Spleen (tissue), 11 donors: ENCODE results near the gene RPL27. TPM values are rescaled to one million over a fixed set of nuclear protein-coding genes. Genes with fewer than 3 reads are reported as not detected.

Source experiments
- DNase-seq: peaks from one replicate; pipeline ENCODE4 v3.0.0-alpha.2; 2020
- H3K27ac ChIP-seq, 8 donors: fragments of 200-600 bp; sonication (generic) in 7 of 8; 1 replicate in 4 of 8; 2 replicates in 4 of 8; pipeline versions ENCODE4 v1.5.0 to v1.8.0; 2016 to 2021; ENCODE audit warnings: inconsistent platforms in 4 of 8, mild to moderate bottlenecking in 4 of 8, moderate library complexity in 1 of 8
- H3K27me3 ChIP-seq, 7 donors: fragments of 200-600 bp; sonication (generic) in 6 of 7; replicated peaks in 1 of 7; 1 replicate in 4 of 7; 2 replicates in 3 of 7; pipeline versions ENCODE4 v1.5.0 to v1.8.0; 2016 to 2021; ENCODE audit warnings: inconsistent platforms in 3 of 7, mild to moderate bottlenecking in 1 of 7
- H3K36me3 ChIP-seq, 6 donors: fragments of 200-600 bp; sonication (generic) in 5 of 6; 1 replicate in 4 of 6; 2 replicates in 2 of 6; pipeline versions ENCODE4 v1.5.0 to v1.8.0; 2016 to 2021; ENCODE audit warnings: inconsistent platforms in 2 of 6
- H3K4me1 ChIP-seq, 6 donors: fragments of 200-600 bp; sonication (generic) in 5 of 6; 1 replicate in 3 of 6; 2 replicates in 3 of 6; pipeline versions ENCODE4 v1.5.0 to v1.8.0; 2016 to 2021; ENCODE audit warnings: inconsistent platforms in 3 of 6
- H3K4me3 ChIP-seq, 8 donors: fragments of 200-600 bp; sonication (generic) in 7 of 8; 1 replicate in 4 of 8; 2 replicates in 4 of 8; pipeline versions ENCODE4 v1.5.0 to v1.8.0; 2016 to 2021; ENCODE audit warnings: inconsistent platforms in 4 of 8, mild to moderate bottlenecking in 4 of 8, moderate library complexity in 2 of 8
- H3K9me3 ChIP-seq, 8 donors: fragments of 200-600 bp; sonication (generic) in 7 of 8; 1 replicate in 4 of 8; 2 replicates in 4 of 8; pipeline versions ENCODE4 v1.5.0 to v1.8.0; 2016 to 2021; ENCODE audit warnings: inconsistent platforms in 4 of 8
- CTCF ChIP-seq, 11 experiments: fragments of 200-600 bp in 7 of 11; fragments of 450-650 bp in 4 of 11; sonication (generic) in 4 of 11; IDR thresholded peaks in 8 of 11; conservative IDR thresholded peaks in 3 of 11; 1 replicate in 7 of 11; 2 replicates in 4 of 11; pipeline versions ENCODE4 v1.4.0 to v1.8.0; 2016 to 2021; ENCODE audit warnings: antibody characterized with exemption in 11 of 11, inconsistent platforms in 4 of 11, mild to moderate bottlenecking in 1 of 11
- POLR2A ChIP-seq, 3 donors: fragments of 450-650 bp; IDR thresholded peaks; one replicate each; pipeline ENCODE4 v1.5.1; 2017; ENCODE audit warnings: antibody characterized with exemption in 3 of 3, mild to moderate bottlenecking in 1 of 3
- POLR2AphosphoS5 ChIP-seq, 3 donors: sonication (generic); formaldehyde crosslinking; IDR thresholded peaks; one replicate each; pipeline ENCODE4 v1.5.1; 2017; ENCODE audit warnings: antibody characterized with exemption in 3 of 3
- WGBS, 5 donors: extraction: QIAGEN DNeasy Blood & Tissue Kit in 3 of 5; methylation state at CpG; one replicate each; pipeline versions ENCODE4 v1.1.5 to v1.1.7; 2013 to 2018; 5-methylcytosine and 5-hydroxymethylcytosine counted together
- intact Hi-C: fragments of 100-400 bp; cut with DNase I; formaldehyde crosslinking; loops from one replicate; pipeline ENCODE4 v1.15.0; 2023; ENCODE audit warnings: low total_unique reads
- polyA plus RNA-seq, 3 donors: library from polyadenylated mRNA; stranded (reverse); fragments of 200-250 nt; gene quantifications; one replicate each; pipeline ENCODE4 v1.2.1, GENCODE V29; 2013
- total RNA-seq, 7 donors: library from RNA; depleted of rRNA in 3 of 7; stranded (reverse); fragments of >200 nt in 3 of 7; fragmentation: NEBNext Ultra II Directional in 4 of 7; extraction: Animal tissue kit (Norgen Biotek cat#: 25700) in 4 of 7; gene quantifications; one replicate each; pipeline versions ENCODE4 v1.1.0 to v1.2.1, GENCODE V29; 2016 to 2021
- donor health status: healthy with polysubstance abuse.
- donor health status: DM: no; HTN: no; CAD: no; lungs with moderate emphysema.
- donor health status: DM: no; HTN: no; CAD: no.
- donor health status: Bipolar disorder and iron deficiency.
- donor health status: healthy.
- donor health status: DM: no; HTN: no; CAD: no.
- donor health status: DM: yes; HTN: yes; CAD: no.

The RPL27 gene
- total and polyA plus RNA-seq, 10 donors: 702 to 6,357 (median 1,017) TPM

- Histone ChIP-seq H3K36me3 (no peaks in the 10 kb centered on the region), H3K27ac (peak overlapping the region in 1 of 8 donors; percentile 54), H3K9me3 (no peaks in the 10 kb centered on the region), H3K4me1 (peaks cover 0 to 4% (median 0%) of the 10 kb centered on the region in 6 donors), H3K4me3 (no peak overlapping the region), H3K27me3 (no peaks in the 10 kb centered on the region)
- WGBS, 5 donors: 62 to 82% (median 80%) methylated on average over 6 of the region's 6 CpGs
- DNase-seq: no peak
- TF ChIP-seq CTCF (IDR thresholded peaks at IDR 0.05 in 8 of 11, conservative IDR thresholded peaks at IDR 0.05 in 3 of 11) (no peak), POLR2AphosphoS5 (IDR thresholded peaks at IDR 0.05) (no peak), POLR2A (IDR thresholded peaks at IDR 0.05) (no peak)
- intact Hi-C loops: no loop called here
Measured at GRCh38 chr17:43030137-43030767, 32.0 kb downstream of the RPL27 start.

- TF ChIP-seq POLR2A (IDR thresholded peaks at IDR 0.05): no peak
- no peak for TF ChIP-seq POLR2AphosphoS5 (IDR thresholded peaks at IDR 0.05)
- no peak for TF ChIP-seq CTCF (IDR thresholded peaks at IDR 0.05 in 8 of 11, conservative IDR thresholded peaks at IDR 0.05 in 3 of 11)
- H3K4me3 ChIP-seq: no peak overlapping the region
- no peaks in the 10 kb centered on the region for H3K27me3 ChIP-seq
- no peak overlapping the region for H3K27ac ChIP-seq
- no peaks in the 10 kb centered on the region for H3K4me1 ChIP-seq
- 84 to 99% (median 86%) methylated on average over 3 of the region's 3 CpGs for WGBS, 5 donors
- H3K9me3 ChIP-seq: no peaks in the 10 kb centered on the region
- intact Hi-C loops: no loop called here
- no peak for DNase-seq
- no peaks in the 10 kb centered on the region for H3K36me3 ChIP-seq
Measured at GRCh38 chr17:43031666-43032065, 33.4 kb downstream of the RPL27 start.

- Histone ChIP-seq H3K36me3 (no peaks in the 10 kb centered on the region), H3K27me3 (no peaks in the 10 kb centered on the region), H3K9me3 (no peaks in the 10 kb centered on the region), H3K4me3 (no peak overlapping the region), H3K4me1 (no peaks in the 10 kb centered on the region), H3K27ac (no peak overlapping the region)
- WGBS, 5 donors: 61 to 74% (median 69%) methylated on average over 12 of the region's 12 CpGs
- TF ChIP-seq POLR2A (IDR thresholded peaks at IDR 0.05) (no peak), CTCF (IDR thresholded peaks at IDR 0.05 in 8 of 11, conservative IDR thresholded peaks at IDR 0.05 in 3 of 11) (no peak), POLR2AphosphoS5 (IDR thresholded peaks at IDR 0.05) (no peak)
- intact Hi-C loops: no loop called here
- peak; percentile 21 for DNase-seq
Measured at GRCh38 chr17:43033948-43034881, 36.0 kb downstream of the RPL27 start.

- no peaks in the 10 kb centered on the region for H3K4me1 ChIP-seq
- H3K36me3 ChIP-seq: no peaks in the 10 kb centered on the region
- TF ChIP-seq POLR2AphosphoS5 (IDR thresholded peaks at IDR 0.05) (no peak), CTCF (IDR thresholded peaks at IDR 0.05 in 8 of 11, conservative IDR thresholded peaks at IDR 0.05 in 3 of 11) (no peak), POLR2A (IDR thresholded peaks at IDR 0.05) (no peak)
- WGBS, 5 donors: 92 to 97% (median 95%) methylated on average over 3 of the region's 3 CpGs
- no peak overlapping the region for H3K4me3 ChIP-seq
- no peaks in the 10 kb centered on the region for H3K9me3 ChIP-seq
- no peaks in the 10 kb centered on the region for H3K27me3 ChIP-seq
- intact Hi-C loops: no loop called here
- no peak overlapping the region for H3K27ac ChIP-seq
- DNase-seq: no peak
Measured at GRCh38 chr17:43034894-43035293, 36.7 kb downstream of the RPL27 start.
